GM23338 (cell line): ENCODE measurements around the gene IST1. TPM values are rescaled to one million over a fixed set of nuclear protein-coding genes. Genes with fewer than 3 reads are reported as not detected.

Experiments used
- ATAC-seq: fragments of 200-7000 bp; cut with Tn5 transposase; 3 replicates; pipeline ENCODE4 v1.9.1; 2020
- DNase-seq: peaks from one replicate; pipeline ENCODE4 v3.0.0-alpha.2; 2015; ENCODE audit warnings: low spot score
- H2AFZ ChIP-seq: fragments of 200-600 bp; sonication (generic); 2 replicates; pipeline ENCODE4 v1.8.0; 2016; ENCODE audit warnings: antibody characterized with exemption, mild to moderate bottlenecking, moderate library complexity
- H3F3A ChIP-seq: fragments of 200-600 bp; sonication (generic); replicated peaks from 2 replicates; pipeline ENCODE4 v1.8.0; 2017; ENCODE audit warnings: antibody characterized with exemption, mixed run types, low read depth
- H3K27ac ChIP-seq: fragments of 200-600 bp; sonication (generic); 2 replicates; pipeline ENCODE4 v1.6.1; 2016; ENCODE audit warnings: low read depth
- H3K27me3 ChIP-seq: fragments of 200-600 bp; sonication (generic); 2 replicates; pipeline ENCODE4 v1.8.0; 2016; ENCODE audit warnings: mild to moderate bottlenecking, mixed run types, moderate library complexity; ENCODE audit not compliant: insufficient read depth
- H3K36me3 ChIP-seq: fragments of 200-600 bp; sonication (generic); 2 replicates; pipeline ENCODE4 v1.8.0; 2016; ENCODE audit warnings: mild to moderate bottlenecking; ENCODE audit not compliant: insufficient read depth
- H3K4me1 ChIP-seq: fragments of 200-600 bp; sonication (generic); 2 replicates; pipeline ENCODE4 v1.8.0; 2016; ENCODE audit warnings: mild to moderate bottlenecking, moderate library complexity; ENCODE audit not compliant: insufficient read depth
- H3K4me2 ChIP-seq: fragments of 200-600 bp; sonication (generic); 2 replicates; pipeline ENCODE4 v1.7.1; 2017; ENCODE audit warnings: mixed run types
- H3K4me3 ChIP-seq: fragments of 200-600 bp; sonication (generic); 2 replicates; pipeline ENCODE4 v1.6.1; 2016; ENCODE audit warnings: mixed run types
- H3K79me2 ChIP-seq: fragments of 200-600 bp; sonication (generic); replicated peaks from 2 replicates; pipeline ENCODE4 v1.8.0; 2017; ENCODE audit warnings: mild to moderate bottlenecking; ENCODE audit not compliant: insufficient read depth
- H3K9me2 ChIP-seq: fragments of 200-600 bp; sonication (generic); 2 replicates; pipeline ENCODE4 v1.8.0; 2017; ENCODE audit not compliant: insufficient read depth
- H4K20me1 ChIP-seq: fragments of 200-600 bp; sonication (generic); replicated peaks from 2 replicates; pipeline ENCODE4 v1.8.0; 2017; ENCODE audit warnings: mild to moderate bottlenecking; ENCODE audit not compliant: insufficient read depth
- H3K27ac Mint-ChIP-seq: 2 replicates; pipeline ENCODE4 v1.8.0; 2020; ENCODE audit warnings: inconsistent platforms, mild to moderate bottlenecking, moderate library complexity, mixed read lengths
- H3K27me3 Mint-ChIP-seq: 3 replicates; pipeline ENCODE4 v1.8.0; 2022; ENCODE audit warnings: low read depth, mild to moderate bottlenecking, moderate library complexity, mixed read lengths, inconsistent platforms; ENCODE audit not compliant: insufficient read depth, poor library complexity
- H3K36me3 Mint-ChIP-seq: 3 replicates; pipeline ENCODE4 v1.8.0; 2021; ENCODE audit warnings: low read depth, mild to moderate bottlenecking, inconsistent platforms, moderate library complexity, mixed read lengths
- H3K4me1 Mint-ChIP-seq: 3 replicates; pipeline ENCODE4 v1.8.0; 2020; ENCODE audit warnings: mild to moderate bottlenecking, inconsistent platforms, mixed read lengths
- H3K4me3 Mint-ChIP-seq: 3 replicates; pipeline ENCODE4 v1.8.0; 2021; ENCODE audit warnings: moderate library complexity, mild to moderate bottlenecking, inconsistent platforms, mixed read lengths
- H3K9me3 Mint-ChIP-seq: 3 replicates; pipeline ENCODE4 v1.8.0; 2020; ENCODE audit warnings: moderate library complexity, mild to moderate bottlenecking, inconsistent platforms, mixed read lengths
- EZH2phosphoT487 ChIP-seq: fragments of 200-600 bp; sonication (generic); IDR thresholded peaks from one replicate; pipeline ENCODE4 v1.8.1; 2018; ENCODE audit warnings: antibody characterized with exemption; ENCODE audit not compliant: unreplicated experiment
- ZNF114 ChIP-seq: fragments of 250-450 bp; sonication (Bioruptor Pico); IDR thresholded peaks from 2 replicates; pipeline ENCODE4 v1.5.0; 2020; ENCODE audit warnings: mild to moderate bottlenecking, moderate library complexity
- polyA plus RNA-seq: library from polyadenylated mRNA; unstranded; fragments of >200 nt; fragmentation: Nextera tagmentation; extraction: Ambion mirVana; gene quantifications from 2 replicates; pipeline ENCODE4 v1.2.1, GENCODE V29; 2016
- total RNA-seq: library from RNA; depleted of rRNA; stranded (reverse); fragments of >200 nt; shearing (Covaris generic); gene quantifications from 2 replicates; pipeline ENCODE4 v1.2.3, GENCODE V29; 2014
- TF ChIP-seq, protein P1 (sequence below): IDR thresholded peaks from one replicate; pipeline ENCODE4 v1.6.1; 2018; ENCODE audit warnings: antibody characterized with exemption; ENCODE audit not compliant: unreplicated experiment
- TF ChIP-seq, protein P2 (sequence below): IDR thresholded peaks from 2 replicates; pipeline ENCODE4 v1.6.1; 2016; ENCODE audit warnings: antibody characterized with exemption
- TF ChIP-seq, protein P3 (sequence below), 2 experiments: fragments of 200-600 bp in 1 of 2; sonication (generic) in 1 of 2; conservative IDR thresholded peaks; 2 replicates each; pipeline versions ENCODE4 v1.5.1 to v1.6.1; 2016 to 2017; ENCODE audit warnings: antibody characterized with exemption in 2 of 2, low read depth in 2 of 2, mild to moderate bottlenecking in 2 of 2, moderate library complexity in 1 of 2
- TF ChIP-seq, protein P4 (sequence below): fragments of 250-450 bp; sonication (Bioruptor Pico); IDR thresholded peaks from 2 replicates; pipeline ENCODE4 v1.5.0; 2020; ENCODE audit warnings: mild to moderate bottlenecking, moderate library complexity

IST1 gene
- total and polyA plus RNA-seq, 2 experiments from 2014 or later: 108 to 234 TPM

DNA sequence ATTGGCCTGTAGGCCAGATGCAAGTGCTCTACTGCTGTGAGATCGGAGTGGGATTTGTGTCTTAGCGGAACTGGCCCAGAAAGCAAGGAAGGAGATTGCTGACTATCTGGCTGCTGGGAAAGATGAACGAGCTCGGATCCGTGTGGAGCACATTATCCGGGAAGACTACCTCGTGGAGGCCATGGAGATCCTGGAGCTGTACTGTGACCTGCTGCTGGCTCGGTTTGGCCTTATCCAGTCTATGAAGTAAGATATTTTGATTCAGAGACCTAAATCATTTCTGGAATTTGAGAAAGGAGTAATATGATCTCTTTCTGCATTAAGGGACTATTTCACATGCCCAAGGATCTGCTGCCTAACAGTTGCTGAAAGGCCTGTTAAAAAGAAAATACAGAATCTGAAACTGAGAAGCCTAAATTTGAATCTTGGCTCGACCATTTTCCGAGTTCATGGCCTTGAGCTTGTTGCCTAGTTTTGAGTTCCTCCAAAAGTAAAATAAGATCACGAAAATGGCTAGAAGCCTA is 21.1 kb downstream of the IST1 start (continued):
- TF ChIP-seq, protein P1, sequence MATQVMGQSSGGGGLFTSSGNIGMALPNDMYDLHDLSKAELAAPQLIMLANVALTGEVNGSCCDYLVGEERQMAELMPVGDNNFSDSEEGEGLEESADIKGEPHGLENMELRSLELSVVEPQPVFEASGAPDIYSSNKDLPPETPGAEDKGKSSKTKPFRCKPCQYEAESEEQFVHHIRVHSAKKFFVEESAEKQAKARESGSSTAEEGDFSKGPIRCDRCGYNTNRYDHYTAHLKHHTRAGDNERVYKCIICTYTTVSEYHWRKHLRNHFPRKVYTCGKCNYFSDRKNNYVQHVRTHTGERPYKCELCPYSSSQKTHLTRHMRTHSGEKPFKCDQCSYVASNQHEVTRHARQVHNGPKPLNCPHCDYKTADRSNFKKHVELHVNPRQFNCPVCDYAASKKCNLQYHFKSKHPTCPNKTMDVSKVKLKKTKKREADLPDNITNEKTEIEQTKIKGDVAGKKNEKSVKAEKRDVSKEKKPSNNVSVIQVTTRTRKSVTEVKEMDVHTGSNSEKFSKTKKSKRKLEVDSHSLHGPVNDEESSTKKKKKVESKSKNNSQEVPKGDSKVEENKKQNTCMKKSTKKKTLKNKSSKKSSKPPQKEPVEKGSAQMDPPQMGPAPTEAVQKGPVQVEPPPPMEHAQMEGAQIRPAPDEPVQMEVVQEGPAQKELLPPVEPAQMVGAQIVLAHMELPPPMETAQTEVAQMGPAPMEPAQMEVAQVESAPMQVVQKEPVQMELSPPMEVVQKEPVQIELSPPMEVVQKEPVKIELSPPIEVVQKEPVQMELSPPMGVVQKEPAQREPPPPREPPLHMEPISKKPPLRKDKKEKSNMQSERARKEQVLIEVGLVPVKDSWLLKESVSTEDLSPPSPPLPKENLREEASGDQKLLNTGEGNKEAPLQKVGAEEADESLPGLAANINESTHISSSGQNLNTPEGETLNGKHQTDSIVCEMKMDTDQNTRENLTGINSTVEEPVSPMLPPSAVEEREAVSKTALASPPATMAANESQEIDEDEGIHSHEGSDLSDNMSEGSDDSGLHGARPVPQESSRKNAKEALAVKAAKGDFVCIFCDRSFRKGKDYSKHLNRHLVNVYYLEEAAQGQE: no peak

DNA sequence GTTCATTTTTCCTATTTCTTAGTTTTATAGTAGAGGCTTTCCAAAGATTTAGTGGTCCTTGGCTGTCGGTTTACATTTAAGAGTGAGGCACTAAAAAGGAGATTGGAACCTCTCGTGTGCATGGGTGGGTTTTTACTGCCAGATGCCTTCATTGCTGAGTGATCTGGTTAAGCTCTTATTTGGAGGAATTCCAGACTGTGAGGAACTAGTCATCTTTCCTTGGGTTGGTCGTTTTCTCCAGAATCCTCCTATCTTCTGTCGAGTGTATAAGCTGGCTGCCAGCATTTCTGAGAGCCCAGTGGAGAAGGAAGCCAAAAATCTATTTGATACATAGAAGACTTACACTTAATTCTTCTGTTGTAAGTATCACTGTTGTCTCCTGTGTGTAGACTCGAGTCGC is 22.6 kb downstream of the IST1 start:
- H3K4me1 ChIP-seq: no peaks in the 10 kb centered on the region
- Mint-ChIP-seq H3K4me3 (no peak overlapping the region), H3K27me3 (peaks cover 3% of the 10 kb centered on the region), H3K27ac (no peak overlapping the region), H3K36me3 (peaks cover 84% of the 10 kb centered on the region), H3K9me3 (no peaks in the 10 kb centered on the region), H3K4me1 (peaks cover 4% of the 10 kb centered on the region; the same call in 2 of the 3 replicates)
- peaks cover 79% of the 10 kb centered on the region for H3K36me3 ChIP-seq
- H4K20me1 ChIP-seq: peaks cover 79% of the 10 kb centered on the region
- no peak overlapping the region for H3K27ac ChIP-seq
- TF ChIP-seq EZH2phosphoT487 (no peak), ZNF114 (CRISPR knock-in tag) (no peak)
- TF ChIP-seq, protein P2, sequence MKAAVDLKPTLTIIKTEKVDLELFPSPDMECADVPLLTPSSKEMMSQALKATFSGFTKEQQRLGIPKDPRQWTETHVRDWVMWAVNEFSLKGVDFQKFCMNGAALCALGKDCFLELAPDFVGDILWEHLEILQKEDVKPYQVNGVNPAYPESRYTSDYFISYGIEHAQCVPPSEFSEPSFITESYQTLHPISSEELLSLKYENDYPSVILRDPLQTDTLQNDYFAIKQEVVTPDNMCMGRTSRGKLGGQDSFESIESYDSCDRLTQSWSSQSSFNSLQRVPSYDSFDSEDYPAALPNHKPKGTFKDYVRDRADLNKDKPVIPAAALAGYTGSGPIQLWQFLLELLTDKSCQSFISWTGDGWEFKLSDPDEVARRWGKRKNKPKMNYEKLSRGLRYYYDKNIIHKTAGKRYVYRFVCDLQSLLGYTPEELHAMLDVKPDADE: no peak
- TF ChIP-seq, protein P1: no peak
- TF ChIP-seq, protein P3, sequence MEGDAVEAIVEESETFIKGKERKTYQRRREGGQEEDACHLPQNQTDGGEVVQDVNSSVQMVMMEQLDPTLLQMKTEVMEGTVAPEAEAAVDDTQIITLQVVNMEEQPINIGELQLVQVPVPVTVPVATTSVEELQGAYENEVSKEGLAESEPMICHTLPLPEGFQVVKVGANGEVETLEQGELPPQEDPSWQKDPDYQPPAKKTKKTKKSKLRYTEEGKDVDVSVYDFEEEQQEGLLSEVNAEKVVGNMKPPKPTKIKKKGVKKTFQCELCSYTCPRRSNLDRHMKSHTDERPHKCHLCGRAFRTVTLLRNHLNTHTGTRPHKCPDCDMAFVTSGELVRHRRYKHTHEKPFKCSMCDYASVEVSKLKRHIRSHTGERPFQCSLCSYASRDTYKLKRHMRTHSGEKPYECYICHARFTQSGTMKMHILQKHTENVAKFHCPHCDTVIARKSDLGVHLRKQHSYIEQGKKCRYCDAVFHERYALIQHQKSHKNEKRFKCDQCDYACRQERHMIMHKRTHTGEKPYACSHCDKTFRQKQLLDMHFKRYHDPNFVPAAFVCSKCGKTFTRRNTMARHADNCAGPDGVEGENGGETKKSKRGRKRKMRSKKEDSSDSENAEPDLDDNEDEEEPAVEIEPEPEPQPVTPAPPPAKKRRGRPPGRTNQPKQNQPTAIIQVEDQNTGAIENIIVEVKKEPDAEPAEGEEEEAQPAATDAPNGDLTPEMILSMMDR (conservative IDR thresholded peaks at IDR 0.05; ENCODE audit: low read depth in 2 of 2): no peak
- TF ChIP-seq, protein P4, sequence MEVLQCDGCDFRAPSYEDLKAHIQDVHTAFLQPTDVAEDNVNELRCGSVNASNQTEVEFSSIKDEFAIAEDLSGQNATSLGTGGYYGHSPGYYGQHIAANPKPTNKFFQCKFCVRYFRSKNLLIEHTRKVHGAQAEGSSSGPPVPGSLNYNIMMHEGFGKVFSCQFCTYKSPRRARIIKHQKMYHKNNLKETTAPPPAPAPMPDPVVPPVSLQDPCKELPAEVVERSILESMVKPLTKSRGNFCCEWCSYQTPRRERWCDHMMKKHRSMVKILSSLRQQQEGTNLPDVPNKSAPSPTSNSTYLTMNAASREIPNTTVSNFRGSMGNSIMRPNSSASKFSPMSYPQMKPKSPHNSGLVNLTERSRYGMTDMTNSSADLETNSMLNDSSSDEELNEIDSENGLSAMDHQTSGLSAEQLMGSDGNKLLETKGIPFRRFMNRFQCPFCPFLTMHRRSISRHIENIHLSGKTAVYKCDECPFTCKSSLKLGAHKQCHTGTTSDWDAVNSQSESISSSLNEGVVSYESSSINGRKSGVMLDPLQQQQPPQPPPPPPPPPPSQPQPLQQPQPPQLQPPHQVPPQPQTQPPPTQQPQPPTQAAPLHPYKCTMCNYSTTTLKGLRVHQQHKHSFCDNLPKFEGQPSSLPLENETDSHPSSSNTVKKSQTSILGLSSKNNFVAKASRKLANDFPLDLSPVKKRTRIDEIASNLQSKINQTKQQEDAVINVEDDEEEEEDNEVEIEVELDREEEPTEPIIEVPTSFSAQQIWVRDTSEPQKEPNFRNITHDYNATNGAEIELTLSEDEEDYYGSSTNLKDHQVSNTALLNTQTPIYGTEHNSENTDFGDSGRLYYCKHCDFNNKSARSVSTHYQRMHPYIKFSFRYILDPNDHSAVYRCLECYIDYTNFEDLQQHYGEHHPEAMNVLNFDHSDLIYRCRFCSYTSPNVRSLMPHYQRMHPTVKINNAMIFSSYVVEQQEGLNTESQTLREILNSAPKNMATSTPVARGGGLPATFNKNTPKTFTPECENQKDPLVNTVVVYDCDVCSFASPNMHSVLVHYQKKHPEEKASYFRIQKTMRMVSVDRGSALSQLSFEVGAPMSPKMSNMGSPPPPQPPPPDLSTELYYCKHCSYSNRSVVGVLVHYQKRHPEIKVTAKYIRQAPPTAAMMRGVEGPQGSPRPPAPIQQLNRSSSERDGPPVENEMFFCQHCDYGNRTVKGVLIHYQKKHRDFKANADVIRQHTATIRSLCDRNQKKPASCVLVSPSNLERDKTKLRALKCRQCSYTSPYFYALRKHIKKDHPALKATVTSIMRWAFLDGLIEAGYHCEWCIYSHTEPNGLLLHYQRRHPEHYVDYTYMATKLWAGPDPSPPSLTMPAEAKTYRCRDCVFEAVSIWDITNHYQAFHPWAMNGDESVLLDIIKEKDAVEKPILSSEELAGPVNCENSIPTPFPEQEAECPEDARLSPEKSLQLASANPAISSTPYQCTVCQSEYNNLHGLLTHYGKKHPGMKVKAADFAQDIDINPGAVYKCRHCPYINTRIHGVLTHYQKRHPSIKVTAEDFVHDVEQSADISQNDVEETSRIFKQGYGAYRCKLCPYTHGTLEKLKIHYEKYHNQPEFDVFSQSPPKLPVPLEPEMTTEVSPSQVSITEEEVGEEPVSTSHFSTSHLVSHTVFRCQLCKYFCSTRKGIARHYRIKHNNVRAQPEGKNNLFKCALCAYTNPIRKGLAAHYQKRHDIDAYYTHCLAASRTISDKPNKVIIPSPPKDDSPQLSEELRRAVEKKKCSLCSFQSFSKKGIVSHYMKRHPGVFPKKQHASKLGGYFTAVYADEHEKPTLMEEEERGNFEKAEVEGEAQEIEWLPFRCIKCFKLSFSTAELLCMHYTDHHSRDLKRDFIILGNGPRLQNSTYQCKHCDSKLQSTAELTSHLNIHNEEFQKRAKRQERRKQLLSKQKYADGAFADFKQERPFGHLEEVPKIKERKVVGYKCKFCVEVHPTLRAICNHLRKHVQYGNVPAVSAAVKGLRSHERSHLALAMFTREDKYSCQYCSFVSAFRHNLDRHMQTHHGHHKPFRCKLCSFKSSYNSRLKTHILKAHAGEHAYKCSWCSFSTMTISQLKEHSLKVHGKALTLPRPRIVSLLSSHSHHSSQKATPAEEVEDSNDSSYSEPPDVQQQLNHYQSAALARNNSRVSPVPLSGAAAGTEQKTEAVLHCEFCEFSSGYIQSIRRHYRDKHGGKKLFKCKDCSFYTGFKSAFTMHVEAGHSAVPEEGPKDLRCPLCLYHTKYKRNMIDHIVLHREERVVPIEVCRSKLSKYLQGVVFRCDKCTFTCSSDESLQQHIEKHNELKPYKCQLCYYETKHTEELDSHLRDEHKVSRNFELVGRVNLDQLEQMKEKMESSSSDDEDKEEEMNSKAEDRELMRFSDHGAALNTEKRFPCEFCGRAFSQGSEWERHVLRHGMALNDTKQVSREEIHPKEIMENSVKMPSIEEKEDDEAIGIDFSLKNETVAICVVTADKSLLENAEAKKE: no peak
- no peak for ATAC-seq
- H2AFZ ChIP-seq: no peak overlapping the region
- H3K9me2 ChIP-seq: no peaks in the 10 kb centered on the region
- no peak overlapping the region for H3K4me3 ChIP-seq
- H3K27me3 ChIP-seq: no peaks in the 10 kb centered on the region
- DNase-seq: no peak
- H3F3A ChIP-seq: peaks cover 6% of the 10 kb centered on the region; the same call in 1 of the 2 replicates
- H3K79me2 ChIP-seq: peaks cover 87% of the 10 kb centered on the region
- no peak overlapping the region for H3K4me2 ChIP-seq
